ENCODE data around the gene ITGB6. TPM values are rescaled to one million over a fixed set of nuclear protein-coding genes. Genes with fewer than 3 reads are reported as not detected.

The ITGB6 gene
- total and polyA plus RNA-seq, 2 of the 8 experiments (the other 6 are each of a cell fraction or from before 2014, with no cell fraction given), result not detected

DNA sequence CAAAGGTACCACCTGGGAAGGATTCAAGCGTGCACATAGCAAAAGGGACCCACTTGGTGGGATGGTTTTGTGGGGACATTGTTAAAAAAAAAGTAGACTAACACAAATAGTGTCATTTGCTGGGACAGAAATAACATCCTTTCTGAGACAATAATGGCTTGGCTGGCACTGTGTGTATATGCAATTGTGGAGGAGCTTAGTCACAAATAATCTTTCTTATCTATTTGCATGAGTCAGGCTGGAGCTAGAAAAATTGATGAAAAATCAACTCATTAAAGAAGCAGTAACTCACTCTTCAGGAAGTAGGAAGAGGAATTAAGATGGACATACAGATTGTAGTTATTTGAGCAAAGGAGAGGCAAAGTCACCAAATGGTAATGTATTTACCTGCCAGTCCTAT lies 29.5 kb upstream of the ITGB6 start:
- no peaks in the 10 kb centered on the region for H3K36me3 ChIP-seq (ENCODE audit: control insufficient read depth in 2 of 4, insufficient read depth in 4 of 4, low read length in 3 of 4)
- H3K27me3 ChIP-seq (replicated peaks in 1 of 4; ENCODE audit: control insufficient read depth in 3 of 4, extremely low read depth in 1 of 4, insufficient read depth in 3 of 4, low read length in 3 of 4), result no peaks in the 10 kb centered on the region
- H4K5ac ChIP-seq (ENCODE audit: insufficient read length, low read depth, low read length), result no peak overlapping the region
- ChIA-PET CTCF (ENCODE audit: partially characterized antibody) (interaction anchor here (1.0 to 1.7 kb wide), 2 partner anchors 22 to 834 kb away, joined by 3 to 13 read pairs; no protein-coding TSS in a partner anchor), POLR2A (ENCODE audit: partially characterized antibody) (interaction anchor here (1.7 kb wide), 1 partner anchor 40 kb away, joined by 4 read pairs; no protein-coding TSS in a partner anchor)
- H3K79me2 ChIP-seq (ENCODE audit: control insufficient read depth in 1 of 2, insufficient read depth in 2 of 2, low read length in 2 of 2), result no peaks in the 10 kb centered on the region
- H4K20me1 ChIP-seq (replicated peaks in 1 of 2; ENCODE audit: control insufficient read depth in 1 of 2, insufficient read depth in 2 of 2, low read length in 2 of 2), result no peaks in the 10 kb centered on the region
- no peak overlapping the region for H2BK12ac ChIP-seq (ENCODE audit: low read depth, low read length)
- H2AFZ ChIP-seq (ENCODE audit: low read length), result no peak overlapping the region
- H3K4ac ChIP-seq (replicated peaks; ENCODE audit: insufficient read length, low read depth, low read length), result no peak overlapping the region
- H3K79me1 ChIP-seq (ENCODE audit: low read depth, low read length), result no peaks in the 10 kb centered on the region
- no peaks in the 10 kb centered on the region for H3K9me3 ChIP-seq (ENCODE audit: insufficient read depth in 2 of 2, low read depth in 1 of 2, low read length in 1 of 2)
- no peak overlapping the region for H2BK20ac ChIP-seq (ENCODE audit: low read length)
- H4K91ac ChIP-seq (replicated peaks; ENCODE audit: insufficient read length, low read length), result no peak overlapping the region
- TF ChIP-seq ATF3 (IDR thresholded peaks at IDR 0.05; ENCODE audit: insufficient read depth, low read depth, low read length), result no peak
- H3K4me3 ChIP-seq (ENCODE audit: extremely low read depth in 1 of 4, insufficient read depth in 2 of 4, low read depth in 3 of 4, low read length in 4 of 4), result no peak overlapping the region
- H3K27ac ChIP-seq (ENCODE audit: low read depth, low read length), result no peak overlapping the region
- H2BK5ac ChIP-seq (ENCODE audit: low read depth, low read length), result no peak overlapping the region
- H3K9ac ChIP-seq (replicated peaks in 1 of 4; ENCODE audit: extremely low read depth in 1 of 4, low read depth in 3 of 4, low read length in 3 of 4), result no peak overlapping the region
- H2BK120ac ChIP-seq (replicated peaks; ENCODE audit: low read depth, low read length), result no peak overlapping the region
- H3K18ac ChIP-seq (ENCODE audit: extremely low read depth, low read length), result no peak overlapping the region
- no peak overlapping the region for H3K56ac ChIP-seq (replicated peaks; ENCODE audit: insufficient read length, low read depth, low read length)
- H3K23me2 ChIP-seq (ENCODE audit: low read depth, low read length), result no peaks in the 10 kb centered on the region
- no peak overlapping the region for H4K8ac ChIP-seq (ENCODE audit: extremely low read depth, insufficient read depth, low read length)
- WGBS, 2 experiments (ENCODE audit: extremely low coverage in 1 of 2, insufficient coverage in 1 of 2, insufficient read length in 1 of 2, insufficient replicate concordance in 2 of 2, low coverage in 1 of 2, low lambda C conversion rate in 2 of 2, missing lambda C conversion rate in 1 of 2), result 75% methylated on average over 1 of the region's 1 CpG; no CpG with 5 or more reads in 1 of the 2 experiments
- H2BK15ac ChIP-seq (ENCODE audit: low read length), result no peak overlapping the region
- DNase-seq (ENCODE audit: low read depth in 1 of 2, low spot score in 2 of 2) (no peak), FAIRE-seq (no peak)
- H2AK5ac ChIP-seq (ENCODE audit: low read depth, low read length), result no peak overlapping the region
- H3K14ac ChIP-seq (ENCODE audit: insufficient read length), result no peak overlapping the region
- no peak overlapping the region for H3K23ac ChIP-seq (ENCODE audit: insufficient read length)
- no peaks in the 10 kb centered on the region for H3K4me1 ChIP-seq (replicated peaks in 1 of 4; ENCODE audit: control insufficient read depth in 3 of 4, insufficient read depth in 4 of 4, low read length in 3 of 4)
- H3K4me2 ChIP-seq (ENCODE audit: insufficient read depth in 1 of 2, low read depth in 2 of 2, low read length in 2 of 2), result no peak overlapping the region

Measured in H1 (cell line).